DMS79 (cell line): ENCODE results near the gene MYRF.
A peak's percentile ranks its signal among the peaks of the same experiment; 100 is the strongest.

Experiments
- DNase-seq: peaks from one replicate; lab custom pipeline; 2025; lab: John Stamatoyannopoulos, UW

Gene MYRF

GRCh38 chr11:61718621-61719302 is 33.7 kb upstream of the MYRF start:
- DNase-seq: no peak

GRCh38 chr11:61719978-61720377 is 32.5 kb upstream of the MYRF start:
- no peak for DNase-seq

GRCh38 chr11:61720597-61720996 is 31.8 kb upstream of the MYRF start:
- no peak for DNase-seq

GRCh38 chr11:61724437-61724836 is 28.0 kb upstream of the MYRF start:
- no peak for DNase-seq

- DNase-seq: no peak
Measured at GRCh38 chr11:61725781-61726231, 26.6 kb upstream of the MYRF start.

- no peak for DNase-seq
Measured at GRCh38 chr11:61726775-61727174, 25.7 kb upstream of the MYRF start.

- DNase-seq: no peak
Measured at GRCh38 chr11:61727401-61727811, 25.0 kb upstream of the MYRF start.

- no peak for DNase-seq
Measured at GRCh38 chr11:61728066-61728939, 24.1 kb upstream of the MYRF start.

- DNase-seq: no peak
Measured at GRCh38 chr11:61728940-61729219, 23.6 kb upstream of the MYRF start.

- DNase-seq: peak; percentile 90
Measured at GRCh38 chr11:61730240-61730994, 22.0 kb upstream of the MYRF start.

- DNase-seq: no peak
Measured at GRCh38 chr11:61731211-61731951, 21.1 kb upstream of the MYRF start.

GRCh38 chr11:61731952-61732675 is 20.3 kb upstream of the MYRF start:
- DNase-seq: no peak

- DNase-seq: no peak
Measured at GRCh38 chr11:61732705-61733104, 19.7 kb upstream of the MYRF start.

- DNase-seq: peak; percentile 44
Measured at GRCh38 chr11:61733120-61733978, 19.1 kb upstream of the MYRF start.

- DNase-seq: no peak
Measured at GRCh38 chr11:61734767-61735166, 17.7 kb upstream of the MYRF start.

- no peak for DNase-seq
Measured at GRCh38 chr11:61735391-61735790, 17.0 kb upstream of the MYRF start.

- DNase-seq: no peak
Measured at GRCh38 chr11:61736310-61736709, 16.1 kb upstream of the MYRF start.

- no peak for DNase-seq
Measured at GRCh38 chr11:61737131-61737530, 15.3 kb upstream of the MYRF start.

- DNase-seq: no peak
Measured at GRCh38 chr11:61737636-61738386, 14.6 kb upstream of the MYRF start.

GRCh38 chr11:61738776-61739175 is 13.7 kb upstream of the MYRF start:
- DNase-seq: no peak
